ENCODE measurements around the gene OLA1. TPM values are rescaled to one million over a fixed set of nuclear protein-coding genes. Genes with fewer than 3 reads are reported as not detected.

The OLA1 gene
- total RNA-seq, 4 donors from 2014 or later = 47.1 to 62.7 (median 55.6) TPM

GRCh38 chr2:174071321-174071720 is 177.0 kb downstream of the OLA1 start:
- no peak for TF ChIP-seq CTCF (IDR thresholded peaks at IDR 0.05; ENCODE audit: low read depth)

DNA sequence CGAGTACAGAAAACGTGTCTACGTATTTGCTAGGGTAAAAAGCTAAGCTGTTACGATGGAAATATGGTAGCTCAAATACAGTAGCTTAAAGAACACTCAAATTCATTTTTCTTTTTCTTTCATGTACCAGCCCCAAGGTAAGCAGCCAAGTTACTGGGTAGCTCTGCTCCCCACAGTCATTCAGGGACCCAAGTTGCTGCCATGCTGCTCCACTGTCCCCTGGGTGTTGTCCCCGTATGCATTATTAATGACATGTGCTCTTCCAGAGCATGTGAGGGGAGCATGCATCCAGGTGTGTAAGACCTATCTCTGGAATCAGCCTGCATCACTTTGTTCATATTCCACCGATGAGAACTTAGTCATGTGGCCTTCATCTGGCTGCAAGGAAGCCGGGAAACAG is 178.1 kb downstream of the OLA1 start:
- no peak for TF ChIP-seq CTCF (IDR thresholded peaks at IDR 0.05; ENCODE audit: low read depth)

- TF ChIP-seq CTCF (IDR thresholded peaks at IDR 0.05; ENCODE audit: low read depth) = no peak
These were observed 180.5 kb downstream of the OLA1 start for GRCh38 chr2:174067815-174068214.

DNA sequence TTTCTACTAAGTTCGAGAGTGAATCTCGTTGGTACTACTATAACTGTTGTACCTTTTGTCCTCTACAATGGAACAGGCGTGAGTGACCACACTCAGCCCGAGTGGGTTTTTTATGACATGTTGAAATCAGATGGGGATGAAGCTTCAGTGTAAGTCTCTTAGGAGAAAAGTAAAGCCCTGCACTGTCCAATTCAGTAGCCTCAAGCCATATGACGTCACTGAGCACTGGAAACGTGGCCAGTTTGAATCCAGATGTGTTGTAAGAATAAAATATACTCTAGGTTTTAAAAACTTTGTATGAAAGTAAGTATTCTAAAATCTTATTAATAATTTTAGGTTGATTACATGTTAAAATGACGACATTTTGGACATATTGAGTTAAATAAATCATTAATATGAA is 181.5 kb downstream of the OLA1 start:
- no peak for TF ChIP-seq CTCF (IDR thresholded peaks at IDR 0.05; ENCODE audit: low read depth)

DNA sequence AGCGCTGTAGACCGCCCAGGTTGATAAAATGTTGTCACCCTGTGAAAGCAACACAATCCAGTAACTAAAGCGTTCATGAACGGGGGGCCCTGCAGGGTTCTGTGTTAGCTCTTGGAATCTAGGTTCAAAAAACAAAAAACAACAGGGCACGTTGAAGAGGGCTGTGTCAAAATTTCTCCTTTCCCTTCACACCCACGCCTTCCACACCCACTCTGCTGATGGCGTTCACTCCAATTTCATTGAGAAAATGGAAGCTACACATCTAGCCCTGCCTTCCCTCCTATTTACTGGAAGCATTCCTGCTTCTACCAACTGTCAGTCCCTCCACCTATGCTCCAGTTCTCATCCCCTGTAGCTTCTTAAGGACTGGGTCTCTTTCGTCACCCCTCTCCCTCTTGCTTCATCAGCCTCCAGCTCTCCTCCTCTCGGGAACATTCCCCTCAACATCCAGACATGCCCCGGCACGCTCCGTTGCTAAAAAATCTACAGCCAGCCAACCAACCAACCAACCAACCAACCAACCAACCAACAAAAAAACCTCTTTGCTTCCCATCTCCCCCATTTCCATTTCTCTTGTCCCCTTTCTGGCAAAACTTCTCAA is 184.7 kb downstream of the OLA1 start:
- TF ChIP-seq CTCF (IDR thresholded peaks at IDR 0.05; ENCODE audit: low read depth) = no peak

- no peak for TF ChIP-seq CTCF (IDR thresholded peaks at IDR 0.05; ENCODE audit: low read depth)
These were observed 185.4 kb downstream of the OLA1 start for GRCh38 chr2:174062934-174063333.

DNA sequence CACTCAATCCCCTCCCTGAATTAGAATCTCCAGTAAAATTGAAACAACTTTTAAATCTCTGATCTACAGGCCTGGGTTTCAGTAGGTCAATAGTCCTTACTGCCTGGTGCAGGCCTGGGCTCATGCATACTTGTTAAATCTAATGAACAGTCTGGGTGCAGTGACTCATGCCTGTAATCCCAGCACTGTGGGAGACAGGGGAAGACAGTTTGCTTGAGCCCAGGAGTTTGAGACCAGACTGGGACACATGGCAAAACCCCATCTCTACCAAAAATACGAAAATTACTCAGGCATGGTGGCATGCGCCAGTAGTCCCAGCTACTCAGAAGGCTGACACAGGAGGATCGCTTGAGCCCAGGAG is 188.5 kb downstream of the OLA1 start:
- TF ChIP-seq CTCF (IDR thresholded peaks at IDR 0.05; ENCODE audit: low read depth) = no peak

All from subcutaneous adipose tissue (tissue), 4 donors.